ENCODE measurements around the gene PRR19. TPM values are rescaled to one million over a fixed set of nuclear protein-coding genes. Genes with fewer than 3 reads are reported as not detected.

The PRR19 gene

Small RNA genes within 50 kb of the gene (small RNA-seq; reads per million reads assigned to genes)
- not detected for gene MIR8077 (ENCODE audit: insufficient read depth)
